ENCODE results near the gene ROBO1. TPM values are rescaled to one million over a fixed set of nuclear protein-coding genes. Genes with fewer than 3 reads are reported as not detected.

The ROBO1 gene
- total RNA-seq, 1 donor: 88.5 TPM

DNA sequence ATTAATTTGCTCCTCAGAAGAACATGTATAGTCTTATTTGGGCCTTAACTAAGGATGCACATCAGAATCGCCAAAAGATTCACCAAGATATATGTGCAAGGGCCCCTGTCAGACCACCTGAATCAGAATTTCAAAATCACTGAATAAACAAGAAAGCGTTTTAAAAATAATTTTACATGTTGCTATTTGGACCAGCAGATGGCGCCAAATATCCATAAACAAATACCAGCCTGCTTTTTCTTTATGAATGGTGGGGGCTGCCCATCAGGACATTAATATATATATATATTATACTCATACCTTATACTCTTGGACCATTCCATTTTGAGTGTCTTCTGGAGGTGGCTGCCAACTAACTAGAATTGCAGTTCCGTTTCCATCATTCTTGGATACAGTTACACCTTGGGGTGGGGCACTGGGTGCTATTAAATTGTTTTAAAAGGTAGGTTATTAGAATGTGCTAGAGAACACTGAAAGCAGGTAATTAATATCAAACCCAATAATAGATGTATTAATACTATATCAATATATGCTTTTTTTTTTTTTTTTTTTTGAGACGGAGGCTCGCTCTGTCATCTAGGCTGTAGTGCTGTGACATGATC, 1108.3 kb downstream of the ROBO1 start:
- no peak overlapping the region for H3K4me3 ChIP-seq (ENCODE audit: low read depth, low read length)
- TF ChIP-seq, protein P1, sequence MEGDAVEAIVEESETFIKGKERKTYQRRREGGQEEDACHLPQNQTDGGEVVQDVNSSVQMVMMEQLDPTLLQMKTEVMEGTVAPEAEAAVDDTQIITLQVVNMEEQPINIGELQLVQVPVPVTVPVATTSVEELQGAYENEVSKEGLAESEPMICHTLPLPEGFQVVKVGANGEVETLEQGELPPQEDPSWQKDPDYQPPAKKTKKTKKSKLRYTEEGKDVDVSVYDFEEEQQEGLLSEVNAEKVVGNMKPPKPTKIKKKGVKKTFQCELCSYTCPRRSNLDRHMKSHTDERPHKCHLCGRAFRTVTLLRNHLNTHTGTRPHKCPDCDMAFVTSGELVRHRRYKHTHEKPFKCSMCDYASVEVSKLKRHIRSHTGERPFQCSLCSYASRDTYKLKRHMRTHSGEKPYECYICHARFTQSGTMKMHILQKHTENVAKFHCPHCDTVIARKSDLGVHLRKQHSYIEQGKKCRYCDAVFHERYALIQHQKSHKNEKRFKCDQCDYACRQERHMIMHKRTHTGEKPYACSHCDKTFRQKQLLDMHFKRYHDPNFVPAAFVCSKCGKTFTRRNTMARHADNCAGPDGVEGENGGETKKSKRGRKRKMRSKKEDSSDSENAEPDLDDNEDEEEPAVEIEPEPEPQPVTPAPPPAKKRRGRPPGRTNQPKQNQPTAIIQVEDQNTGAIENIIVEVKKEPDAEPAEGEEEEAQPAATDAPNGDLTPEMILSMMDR (IDR thresholded peaks at IDR 0.05; ENCODE audit: insufficient read depth, low read depth, low read length): peak; percentile 50
- peak; percentile 60 for DNase-seq (ENCODE audit: low read depth)

DNA sequence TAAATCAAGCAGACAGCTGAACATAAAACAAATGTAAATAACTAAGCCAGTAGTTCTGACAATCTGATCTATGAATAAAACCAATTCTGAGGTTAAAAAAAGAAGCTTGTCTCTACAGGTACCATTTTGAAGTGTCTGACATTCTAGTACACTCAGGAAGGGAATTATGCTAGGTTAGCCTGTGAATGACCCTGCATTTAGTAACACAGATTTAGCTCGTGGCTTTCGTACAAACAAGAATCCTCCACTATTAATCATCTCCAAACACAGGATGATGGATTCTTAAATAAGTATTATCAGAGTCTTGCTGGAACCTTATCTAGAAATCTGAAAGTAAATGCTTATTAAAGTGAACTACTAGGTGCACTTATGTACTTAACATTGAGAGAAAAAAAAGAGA, 1120.1 kb downstream of the ROBO1 start:
- no peak overlapping the region for H3K4me3 ChIP-seq (ENCODE audit: low read depth, low read length)
- TF ChIP-seq, protein P1 (IDR thresholded peaks at IDR 0.05; ENCODE audit: insufficient read depth, low read depth, low read length): no peak
- DNase-seq (ENCODE audit: low read depth): peak; percentile 44

DNA sequence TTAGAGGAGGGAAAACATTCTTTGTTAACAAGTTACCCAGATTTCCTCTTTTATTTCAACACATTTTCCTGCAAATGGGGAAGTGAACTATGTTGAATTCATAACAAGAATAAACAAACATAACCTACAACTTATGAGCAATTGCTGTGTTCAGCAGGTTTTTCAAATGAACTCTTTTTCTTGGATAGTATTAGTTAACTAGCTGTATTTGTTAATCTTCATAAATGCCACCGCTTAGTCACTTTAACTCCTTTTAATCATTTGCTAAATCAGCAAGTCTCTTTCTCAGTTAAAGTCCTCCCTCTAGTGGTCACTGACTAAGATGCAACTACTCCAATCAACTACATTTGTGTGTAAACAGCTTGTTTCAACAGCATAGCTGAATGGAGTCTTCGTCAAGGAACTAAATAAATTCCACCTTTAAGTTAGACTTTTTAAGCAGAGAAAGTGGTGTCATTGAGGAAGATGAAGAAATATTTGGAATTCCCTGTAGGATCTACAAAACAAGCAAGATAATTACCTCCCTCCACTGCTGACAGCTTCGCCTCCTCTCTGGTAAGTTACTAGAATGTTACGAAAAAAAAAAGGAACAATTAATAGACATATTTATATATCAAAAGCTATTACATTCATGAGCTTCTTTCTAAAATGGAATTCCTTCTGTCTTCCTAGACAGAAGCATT, 1122.0 kb downstream of the ROBO1 start:
- TF ChIP-seq, protein P1 (IDR thresholded peaks at IDR 0.05; ENCODE audit: insufficient read depth, low read depth, low read length): peak; percentile 85
- DNase-seq (ENCODE audit: low read depth): peak; percentile 83
- no peak overlapping the region for H3K4me3 ChIP-seq (ENCODE audit: low read depth, low read length)

DNA sequence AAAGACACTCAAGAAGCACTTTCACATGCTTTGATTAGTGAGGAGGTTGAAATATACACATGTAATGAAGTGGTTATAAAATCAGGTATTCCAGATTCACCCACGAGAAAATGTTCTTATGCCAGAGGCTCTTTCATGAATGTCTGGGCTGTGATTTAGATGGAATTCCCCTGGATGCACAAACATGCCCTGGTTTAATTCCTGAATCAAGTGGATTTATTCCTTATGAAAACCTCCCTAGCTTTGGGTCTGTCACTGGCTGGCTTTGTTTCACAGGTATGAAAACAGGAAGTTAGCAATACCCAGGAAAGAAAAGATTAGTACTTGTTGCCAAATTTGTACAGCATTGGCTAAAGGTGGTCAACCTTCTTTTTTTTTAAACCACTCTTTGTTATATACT, 1123.0 kb downstream of the ROBO1 start:
- peak; percentile 6 for DNase-seq (ENCODE audit: low read depth)
- no peak overlapping the region for H3K4me3 ChIP-seq (ENCODE audit: low read depth, low read length)
- TF ChIP-seq, protein P1 (IDR thresholded peaks at IDR 0.05; ENCODE audit: insufficient read depth, low read depth, low read length): no peak

DNA sequence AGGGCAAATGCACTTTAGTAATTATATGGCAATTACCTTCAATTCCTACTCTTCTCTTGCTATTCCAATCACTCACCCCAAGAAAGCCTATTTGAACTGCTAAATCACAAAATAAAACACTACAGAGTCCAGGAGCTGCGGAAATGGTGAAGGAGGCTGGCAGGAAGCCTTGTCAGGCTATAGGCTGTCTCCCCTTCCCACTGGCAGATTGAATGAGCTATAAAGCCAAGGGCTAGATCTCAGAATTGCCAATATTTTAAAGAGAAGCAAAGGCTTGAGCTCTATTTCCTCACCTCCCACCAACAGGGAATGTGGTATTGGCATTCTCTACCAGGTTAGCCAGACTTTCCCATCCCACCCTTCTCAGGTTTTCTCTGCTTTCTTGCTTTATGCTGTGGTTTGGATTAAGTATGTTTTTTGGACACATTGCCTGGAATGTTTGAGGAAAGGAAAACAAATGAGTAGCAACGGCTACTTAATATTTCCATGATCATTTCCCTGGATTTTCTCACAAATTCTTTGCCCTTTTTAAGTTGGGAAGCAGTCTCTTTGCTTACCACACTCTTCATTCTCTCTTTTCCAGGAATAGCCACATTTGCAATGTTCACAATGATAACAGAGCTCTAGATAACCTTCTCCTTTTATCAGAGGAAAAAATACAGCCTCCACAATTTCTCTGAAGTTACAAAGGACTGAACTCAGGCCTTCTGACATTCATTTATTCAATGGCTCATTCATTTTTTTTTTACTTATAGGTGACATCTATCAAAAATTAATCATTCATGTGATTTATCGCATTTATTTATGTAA, 1125.4 kb downstream of the ROBO1 start:
- DNase-seq (ENCODE audit: low read depth): no peak
- TF ChIP-seq, protein P1 (IDR thresholded peaks at IDR 0.05; ENCODE audit: insufficient read depth, low read depth, low read length): no peak
- no peak overlapping the region for H3K4me3 ChIP-seq (ENCODE audit: low read depth, low read length)

DNA sequence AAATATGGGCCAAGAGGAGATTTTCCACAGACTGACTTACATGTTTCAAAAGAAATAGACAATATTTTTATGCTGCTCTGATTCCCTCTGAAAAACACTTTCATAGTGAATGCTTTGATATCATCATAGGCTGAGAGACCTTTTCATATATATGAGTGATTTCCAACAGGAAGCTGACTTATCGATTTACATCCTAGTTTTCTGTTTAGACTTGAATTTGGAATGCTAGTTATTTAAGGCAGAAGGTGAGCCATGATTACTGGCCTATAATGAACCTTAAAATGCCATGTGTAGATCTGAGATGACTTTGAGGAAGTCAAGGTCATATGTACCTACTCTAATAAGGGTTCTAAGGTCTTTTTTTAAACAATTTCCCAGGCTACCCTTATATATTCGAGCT, 1126.1 kb downstream of the ROBO1 start:
- H3K4me3 ChIP-seq (ENCODE audit: low read depth, low read length): no peak overlapping the region
- no peak for DNase-seq (ENCODE audit: low read depth)
- TF ChIP-seq, protein P1 (IDR thresholded peaks at IDR 0.05; ENCODE audit: insufficient read depth, low read depth, low read length): no peak
